Superior temporal gyrus (tissue), 1 donor: ENCODE measurements around the gene ZNF474.

ENCODE experiments used
- DNase-seq: peaks from one replicate; pipeline ENCODE4 v3.0.0-alpha.2; 2016; ENCODE audit errors: extremely low spot score

ZNF474 gene

GRCh38 chr5:122153774-122154173 is 24.4 kb downstream of the ZNF474 start:
- DNase-seq: no peak

DNA sequence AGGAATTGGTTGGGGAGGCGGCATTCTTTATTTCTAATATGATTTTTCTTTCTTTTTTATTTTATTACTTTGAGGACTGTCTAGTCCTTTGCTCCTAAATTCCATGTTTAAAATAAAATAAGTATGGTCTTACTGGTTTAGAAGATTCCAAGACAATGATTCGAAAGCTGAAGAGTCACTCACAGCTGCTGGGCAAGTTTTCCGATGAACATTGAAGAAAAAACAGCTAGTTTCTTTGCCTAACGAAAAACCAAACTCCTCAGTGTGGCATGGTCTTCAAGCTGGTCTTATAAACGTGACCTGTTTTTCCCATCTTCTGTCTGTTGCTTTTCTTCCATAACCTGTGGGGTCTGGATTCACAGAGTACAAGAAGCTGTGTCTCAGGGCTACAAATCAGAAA is 25.1 kb downstream of the ZNF474 start:
- no peak for DNase-seq

DNA sequence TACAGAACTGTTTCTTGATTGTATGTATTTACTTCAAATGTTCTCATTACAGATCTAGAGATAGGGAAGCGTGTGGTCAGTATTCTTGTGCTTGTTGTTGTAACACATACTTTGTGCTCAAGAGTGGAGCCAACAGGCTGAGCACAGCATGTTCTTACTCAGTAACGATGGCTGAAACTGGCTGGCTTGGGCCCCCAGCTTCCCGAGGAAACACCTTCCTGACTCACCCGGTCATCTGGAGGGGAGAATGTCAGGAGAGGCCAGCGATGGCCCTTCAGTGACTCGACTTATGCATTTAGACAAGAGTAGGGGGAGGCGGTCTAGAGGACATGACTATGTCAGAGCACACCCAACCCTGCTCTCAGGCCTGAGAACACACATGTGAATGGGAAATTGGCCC is 25.6 kb downstream of the ZNF474 start:
- no peak for DNase-seq

- DNase-seq: no peak
These were observed 26.2 kb downstream of the ZNF474 start for GRCh38 chr5:122155546-122155945.

DNA sequence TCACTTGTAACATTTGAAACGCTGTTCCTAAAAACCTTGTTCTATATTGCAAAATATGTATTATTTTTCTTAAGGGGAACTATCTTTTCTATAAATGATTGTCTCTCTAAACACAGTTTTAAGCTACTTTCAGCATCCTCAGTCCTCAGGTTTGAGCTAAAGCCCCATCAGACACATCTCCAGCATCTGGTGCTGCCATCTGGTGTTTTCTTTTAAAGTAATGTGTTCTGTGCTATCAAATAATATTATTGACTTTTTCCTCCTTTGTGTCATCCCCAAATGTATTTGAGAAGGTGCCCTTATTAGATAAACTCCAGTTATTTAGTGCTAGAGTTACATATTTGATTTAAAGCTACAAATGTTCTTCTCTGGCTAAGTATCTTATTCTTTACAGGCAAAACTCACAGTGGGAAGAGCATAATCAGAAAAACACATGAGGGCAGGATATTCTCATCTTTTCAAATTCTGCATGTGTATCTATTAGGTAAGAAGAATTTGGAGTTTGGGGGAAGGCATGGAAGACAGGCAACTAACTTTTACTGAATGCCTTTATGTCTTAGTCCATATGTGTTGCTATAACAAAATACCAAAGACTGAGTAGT is 27.5 kb downstream of the ZNF474 start:
- peak; percentile 73 for DNase-seq

DNA sequence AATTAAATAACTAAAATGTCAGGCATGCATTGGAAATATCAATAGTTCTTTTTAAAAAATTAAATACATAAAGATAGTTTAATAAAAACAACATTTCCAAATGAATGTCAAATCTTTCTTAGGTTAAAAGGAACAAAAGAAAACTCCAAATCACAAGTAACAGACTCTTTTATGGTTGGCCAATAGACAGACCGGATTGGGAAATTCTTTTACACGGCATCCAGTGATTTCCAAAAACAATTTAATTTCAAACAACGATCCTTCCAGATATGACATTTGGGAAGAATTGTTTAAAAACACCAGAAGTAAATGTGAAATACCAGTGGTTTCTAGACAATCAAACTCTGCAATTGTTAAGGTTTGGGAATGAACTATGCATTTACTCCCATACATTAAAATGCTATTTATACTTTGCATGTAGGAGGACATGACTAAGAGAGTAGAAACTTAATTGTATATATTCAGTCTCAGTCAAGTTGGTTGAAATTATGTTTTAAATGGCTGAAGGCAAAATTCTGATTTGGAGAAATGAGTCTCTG is 32.8 kb downstream of the ZNF474 start:
- DNase-seq: no peak

- DNase-seq: peak; percentile 45
These were observed 34.0 kb downstream of the ZNF474 start for GRCh38 chr5:122163121-122164069.

- no peak for DNase-seq
These were observed 34.7 kb downstream of the ZNF474 start for GRCh38 chr5:122164070-122164435.

GRCh38 chr5:122164831-122165558 is 35.6 kb downstream of the ZNF474 start:
- DNase-seq: no peak

GRCh38 chr5:122165559-122166078 is 36.3 kb downstream of the ZNF474 start:
- no peak for DNase-seq

GRCh38 chr5:122169350-122170103 is 40.2 kb downstream of the ZNF474 start:
- no peak for DNase-seq

GRCh38 chr5:122170620-122171019 is 41.3 kb downstream of the ZNF474 start:
- peak; percentile 53 for DNase-seq

DNA sequence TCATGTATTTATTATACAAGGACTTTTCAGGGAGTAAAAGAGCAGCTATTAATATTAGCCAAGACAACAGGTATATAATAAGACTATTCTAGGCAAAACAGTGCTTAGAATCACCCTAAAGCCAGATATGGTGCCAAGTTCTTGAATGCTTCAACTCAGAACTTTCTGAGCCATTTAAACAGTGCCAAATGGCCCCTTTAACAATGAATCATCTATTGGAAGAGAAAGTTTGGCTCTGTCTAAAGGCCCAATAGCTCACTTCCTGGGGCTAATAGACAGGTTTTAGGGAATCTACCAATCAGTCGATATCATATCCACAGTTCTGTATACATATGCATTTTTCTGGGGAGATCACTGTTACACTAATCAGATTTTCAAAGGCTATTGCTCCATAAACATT is 42.9 kb downstream of the ZNF474 start:
- no peak for DNase-seq

GRCh38 chr5:122173474-122174415 is 44.4 kb downstream of the ZNF474 start:
- DNase-seq: no peak

- DNase-seq: no peak
These were observed 45.7 kb downstream of the ZNF474 start for GRCh38 chr5:122175091-122175490.

- DNase-seq: no peak
These were observed 46.5 kb downstream of the ZNF474 start for GRCh38 chr5:122175852-122176251.

GRCh38 chr5:122177161-122177560 is 47.8 kb downstream of the ZNF474 start:
- no peak for DNase-seq

- no peak for DNase-seq
These were observed 50.4 kb downstream of the ZNF474 start for GRCh38 chr5:122179701-122180100.

GRCh38 chr5:122180146-122180712 is 50.9 kb downstream of the ZNF474 start:
- no peak for DNase-seq
